ENCODE results near the gene TMEM61.

GRCh38 chr1:55034476-55035133 is 54.2 kb downstream of the TMEM61 start:
- no peak for TF ChIP-seq CTCF (IDR thresholded peaks at IDR 0.05)
- TF ChIP-seq POLR2AphosphoS5 (IDR thresholded peaks at IDR 0.05): no peak
- TF ChIP-seq EP300 (IDR thresholded peaks at IDR 0.05; ENCODE audit: low read depth): no peak
- no peak for TF ChIP-seq POLR2A (IDR thresholded peaks at IDR 0.05)
